ENCODE results near the gene EBF3. TPM values are rescaled to one million over a fixed set of nuclear protein-coding genes. Genes with fewer than 3 reads are reported as not detected.

EBF3 gene, protein sequence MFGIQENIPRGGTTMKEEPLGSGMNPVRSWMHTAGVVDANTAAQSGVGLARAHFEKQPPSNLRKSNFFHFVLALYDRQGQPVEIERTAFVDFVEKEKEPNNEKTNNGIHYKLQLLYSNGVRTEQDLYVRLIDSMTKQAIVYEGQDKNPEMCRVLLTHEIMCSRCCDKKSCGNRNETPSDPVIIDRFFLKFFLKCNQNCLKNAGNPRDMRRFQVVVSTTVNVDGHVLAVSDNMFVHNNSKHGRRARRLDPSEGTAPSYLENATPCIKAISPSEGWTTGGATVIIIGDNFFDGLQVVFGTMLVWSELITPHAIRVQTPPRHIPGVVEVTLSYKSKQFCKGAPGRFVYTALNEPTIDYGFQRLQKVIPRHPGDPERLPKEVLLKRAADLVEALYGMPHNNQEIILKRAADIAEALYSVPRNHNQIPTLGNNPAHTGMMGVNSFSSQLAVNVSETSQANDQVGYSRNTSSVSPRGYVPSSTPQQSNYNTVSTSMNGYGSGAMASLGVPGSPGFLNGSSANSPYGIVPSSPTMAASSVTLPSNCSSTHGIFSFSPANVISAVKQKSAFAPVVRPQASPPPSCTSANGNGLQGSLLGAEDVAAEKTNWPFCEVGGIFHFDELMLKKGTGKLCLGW
- 1 to 10 TPM; 1.4 to 4.2 (median 2.4) TPM for total RNA-seq

DNA sequence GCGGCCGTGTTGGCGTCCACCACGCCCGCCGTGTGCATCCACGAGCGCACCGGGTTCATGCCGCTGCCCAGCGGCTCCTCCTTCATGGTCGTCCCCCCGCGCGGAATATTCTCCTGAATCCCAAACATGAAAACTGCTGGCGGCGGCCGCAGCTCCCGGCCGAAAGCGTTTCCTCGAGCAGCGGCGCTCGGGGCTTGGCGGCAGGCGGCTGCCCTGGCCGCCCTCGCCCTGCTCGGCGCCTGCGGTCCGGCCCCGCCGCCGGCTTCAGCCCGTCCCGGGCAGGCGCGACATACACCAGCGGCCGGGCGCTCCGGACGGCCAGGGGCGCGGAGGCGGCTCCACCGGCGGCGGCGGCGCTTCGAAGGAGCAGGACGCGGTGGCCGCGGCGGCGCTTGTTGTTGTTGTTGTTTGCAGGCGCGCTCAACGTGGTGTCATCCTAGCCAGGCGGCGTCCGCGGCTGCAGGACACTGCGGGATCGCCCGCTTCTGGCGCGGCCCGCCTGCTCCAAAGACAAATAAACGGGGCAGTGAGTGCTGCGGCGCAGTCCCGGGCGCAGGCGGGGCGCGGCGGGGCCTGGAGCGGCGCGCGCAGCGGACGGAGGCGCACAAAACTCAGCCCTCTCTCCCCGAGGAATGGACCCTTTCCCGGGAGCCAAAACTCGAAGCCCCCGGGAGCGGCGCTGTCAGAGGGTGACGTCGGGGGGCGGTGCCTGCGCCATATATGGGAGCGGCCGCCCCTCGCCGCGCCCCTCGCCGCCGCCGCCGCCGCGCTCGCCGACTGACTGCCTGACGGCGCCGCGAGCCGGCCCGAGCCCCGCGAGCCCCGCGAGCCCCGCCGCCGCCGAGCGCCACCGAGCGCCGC lies at the start of gene EBF3:
EBF3 (minus strand) TSS at position 634 of the 861 bp plus-strand sequence; CDS start at position 128, 506 bp downstream.
- no peaks in the 10 kb centered on the region for H3K9me3 ChIP-seq
- H3K36me3 ChIP-seq: no peaks in the 10 kb centered on the region
- WGBS: 0% methylated on average over 24 of the region's 131 CpGs
- peak within 1 kb of the TSS; percentile 70 for H3K27ac ChIP-seq
- TF ChIP-seq POLR2AphosphoS5 (IDR thresholded peaks at IDR 0.05) (peak in 1 of 3 donors; percentile 9), POLR2A (IDR thresholded peaks at IDR 0.05) (no peak)
- peak within 1 kb of the TSS; percentile 71 for H3K4me3 ChIP-seq
- H3K27me3 ChIP-seq: peaks cover 98% of the 10 kb centered on the region
- H3K4me1 ChIP-seq: peaks cover 54% of the 10 kb centered on the region
- DNase-seq (ENCODE audit: low spot score in 2 of 2): peak; percentile 82 to 89

DNA sequence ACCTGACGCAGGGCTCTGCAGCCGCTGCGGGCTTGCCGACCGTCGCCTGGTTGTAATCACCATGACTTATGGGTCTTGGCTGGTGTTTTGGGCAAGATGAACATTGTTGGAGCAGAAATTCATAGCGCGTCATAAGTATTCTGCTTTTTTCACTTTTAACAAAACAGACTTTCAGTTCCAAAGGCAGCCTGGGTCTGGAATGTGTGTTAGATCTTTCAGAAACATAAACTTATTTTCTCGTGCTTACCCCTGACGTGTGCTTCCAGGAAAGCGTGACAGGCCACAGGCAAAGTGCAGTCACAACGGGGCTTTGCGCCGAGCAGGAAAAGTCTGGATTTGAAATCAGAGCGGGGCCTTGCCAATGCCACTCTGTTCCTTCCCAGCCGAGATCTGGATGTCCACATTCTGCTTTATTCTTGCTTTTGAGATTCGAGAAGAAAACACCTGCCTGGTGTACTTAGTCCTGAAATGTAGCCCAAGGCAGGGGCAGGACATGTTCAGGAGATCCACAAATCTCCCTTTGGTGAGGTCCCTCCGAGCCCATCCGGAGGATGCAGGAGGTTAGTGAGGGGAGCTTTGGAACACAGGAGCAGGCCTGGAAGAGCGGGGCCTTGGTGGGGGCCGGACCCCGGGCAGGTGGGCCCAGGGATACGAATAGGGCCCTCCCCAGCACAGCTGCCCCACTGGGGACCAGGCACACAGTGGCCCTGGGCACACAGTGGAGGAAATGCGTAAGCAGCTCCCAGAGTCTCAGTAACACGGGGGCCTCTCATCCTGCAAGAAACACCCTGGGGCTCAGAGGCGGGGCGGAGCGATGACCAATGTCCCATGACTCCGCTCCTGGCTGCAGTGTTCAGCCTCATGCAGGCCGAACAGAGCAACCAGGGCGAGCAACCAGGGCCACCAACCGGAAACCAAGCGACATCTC lies 49.5 kb upstream of the EBF3 start:
- Histone ChIP-seq H3K27me3 (peaks cover 8% of the 10 kb centered on the region), H3K27ac (peak overlapping the region; percentile 14), H3K36me3 (no peaks in the 10 kb centered on the region), H3K4me3 (no peak overlapping the region), H3K9me3 (no peaks in the 10 kb centered on the region), H3K4me1 (peaks cover 8% of the 10 kb centered on the region)
- DNase-seq (ENCODE audit: low spot score in 2 of 2): no peak
- 69% methylated on average over 28 of the region's 33 CpGs for WGBS
- TF ChIP-seq POLR2AphosphoS5 (IDR thresholded peaks at IDR 0.05): no peak
- TF ChIP-seq POLR2A (IDR thresholded peaks at IDR 0.05): no peak
- no peak for TF ChIP-seq EP300 (IDR thresholded peaks at IDR 0.05)
- TF ChIP-seq, protein P1, sequence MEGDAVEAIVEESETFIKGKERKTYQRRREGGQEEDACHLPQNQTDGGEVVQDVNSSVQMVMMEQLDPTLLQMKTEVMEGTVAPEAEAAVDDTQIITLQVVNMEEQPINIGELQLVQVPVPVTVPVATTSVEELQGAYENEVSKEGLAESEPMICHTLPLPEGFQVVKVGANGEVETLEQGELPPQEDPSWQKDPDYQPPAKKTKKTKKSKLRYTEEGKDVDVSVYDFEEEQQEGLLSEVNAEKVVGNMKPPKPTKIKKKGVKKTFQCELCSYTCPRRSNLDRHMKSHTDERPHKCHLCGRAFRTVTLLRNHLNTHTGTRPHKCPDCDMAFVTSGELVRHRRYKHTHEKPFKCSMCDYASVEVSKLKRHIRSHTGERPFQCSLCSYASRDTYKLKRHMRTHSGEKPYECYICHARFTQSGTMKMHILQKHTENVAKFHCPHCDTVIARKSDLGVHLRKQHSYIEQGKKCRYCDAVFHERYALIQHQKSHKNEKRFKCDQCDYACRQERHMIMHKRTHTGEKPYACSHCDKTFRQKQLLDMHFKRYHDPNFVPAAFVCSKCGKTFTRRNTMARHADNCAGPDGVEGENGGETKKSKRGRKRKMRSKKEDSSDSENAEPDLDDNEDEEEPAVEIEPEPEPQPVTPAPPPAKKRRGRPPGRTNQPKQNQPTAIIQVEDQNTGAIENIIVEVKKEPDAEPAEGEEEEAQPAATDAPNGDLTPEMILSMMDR (IDR thresholded peaks at IDR 0.05): no peak

DNA sequence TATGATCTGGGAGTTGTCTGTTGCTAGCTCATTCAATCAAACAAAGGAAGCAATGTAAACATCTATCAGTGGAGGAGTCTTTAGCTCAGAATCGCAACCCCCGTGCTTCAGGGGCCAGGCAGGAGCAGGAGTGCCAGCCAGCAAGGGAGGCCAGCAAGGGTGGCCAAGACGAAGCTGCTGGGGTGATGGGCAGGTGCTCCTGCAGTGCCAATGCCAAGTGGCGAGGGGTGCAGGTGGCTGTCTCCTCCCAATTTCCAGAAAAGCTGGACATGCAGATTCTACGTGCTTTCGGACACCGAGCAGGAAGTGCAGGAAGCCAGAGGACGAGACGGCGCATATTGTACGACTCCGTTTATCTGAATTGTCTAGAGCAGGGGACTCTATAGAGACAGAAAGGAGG lies 48.1 kb upstream of the EBF3 start:
- Histone ChIP-seq H3K4me3 (no peak overlapping the region), H3K27me3 (peaks cover 8% of the 10 kb centered on the region), H3K27ac (no peak overlapping the region), H3K36me3 (no peaks in the 10 kb centered on the region), H3K4me1 (peaks cover 8% of the 10 kb centered on the region), H3K9me3 (no peaks in the 10 kb centered on the region)
- DNase-seq (ENCODE audit: low spot score in 2 of 2): peak in 1 of 2 donors; percentile 71
- no peak for TF ChIP-seq EP300 (IDR thresholded peaks at IDR 0.05)
- no peak for TF ChIP-seq POLR2A (IDR thresholded peaks at IDR 0.05)
- TF ChIP-seq, protein P1 (IDR thresholded peaks at IDR 0.05): no peak
- TF ChIP-seq POLR2AphosphoS5 (IDR thresholded peaks at IDR 0.05): no peak
- 88% methylated on average over 12 of the region's 12 CpGs for WGBS

DNA sequence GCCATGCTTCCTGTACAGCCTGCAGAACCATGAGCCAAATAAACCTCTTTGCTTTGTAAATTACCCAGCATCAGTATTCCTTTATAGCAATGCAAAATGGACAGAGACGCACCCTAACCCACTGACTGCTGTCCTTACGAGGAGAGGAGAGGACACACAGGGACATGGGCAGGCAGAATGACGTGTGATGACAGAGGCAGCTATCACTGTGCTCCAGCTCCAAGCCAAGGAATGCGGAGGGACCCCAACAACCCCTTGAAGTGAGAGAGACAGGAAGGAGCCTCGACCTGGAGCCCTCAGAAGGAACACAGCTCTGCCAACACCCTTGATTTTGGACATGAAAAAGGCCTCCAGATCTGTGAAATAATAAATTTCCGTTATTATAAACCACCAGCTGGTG lies 46.6 kb upstream of the EBF3 start:
- WGBS: 81% methylated on average over 6 of the region's 6 CpGs
- no peaks in the 10 kb centered on the region for H3K36me3 ChIP-seq
- DNase-seq (ENCODE audit: low spot score in 2 of 2): no peak
- peaks cover 8% of the 10 kb centered on the region for H3K4me1 ChIP-seq
- TF ChIP-seq, protein P1 (IDR thresholded peaks at IDR 0.05): no peak
- no peak for TF ChIP-seq POLR2AphosphoS5 (IDR thresholded peaks at IDR 0.05)
- no peak for TF ChIP-seq POLR2A (IDR thresholded peaks at IDR 0.05)
- no peak overlapping the region for H3K27ac ChIP-seq
- H3K9me3 ChIP-seq: no peaks in the 10 kb centered on the region
- no peak overlapping the region for H3K4me3 ChIP-seq
- H3K27me3 ChIP-seq: peaks cover 8% of the 10 kb centered on the region

DNA sequence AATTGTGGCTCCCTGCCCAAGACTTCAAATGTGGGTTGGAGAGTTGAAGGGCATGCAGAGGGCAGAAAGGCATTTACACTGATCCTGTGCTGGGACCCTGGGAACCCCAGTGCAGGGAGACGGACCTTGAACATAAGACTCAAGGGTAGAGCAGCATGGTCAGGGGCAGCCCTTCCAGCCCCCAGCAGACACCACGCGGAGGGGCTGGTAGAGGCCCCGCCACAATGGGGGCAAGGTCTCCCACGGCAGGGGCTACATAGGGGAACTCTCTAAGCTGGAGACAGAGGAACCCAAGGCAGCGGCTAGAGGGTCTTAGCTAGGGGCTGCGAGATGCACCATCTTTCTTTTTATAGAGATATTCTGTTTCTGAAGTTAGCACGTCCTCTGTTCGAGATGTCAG lies 45.2 kb upstream of the EBF3 start:
- H3K27ac ChIP-seq: no peak overlapping the region
- DNase-seq (ENCODE audit: low spot score in 2 of 2): no peak

More for the DNA sequence above, 45.2 kb upstream of the EBF3 start:
- no peak for TF ChIP-seq POLR2A (IDR thresholded peaks at IDR 0.05)
- no peak for TF ChIP-seq EP300 (IDR thresholded peaks at IDR 0.05)
- TF ChIP-seq, protein P1 (IDR thresholded peaks at IDR 0.05): no peak
- TF ChIP-seq POLR2AphosphoS5 (IDR thresholded peaks at IDR 0.05): no peak
- 93% methylated on average over 9 of the region's 9 CpGs for WGBS
- Histone ChIP-seq H3K36me3 (no peaks in the 10 kb centered on the region), H3K4me1 (peaks cover 7% of the 10 kb centered on the region), H3K27me3 (peaks cover 3% of the 10 kb centered on the region), H3K9me3 (no peaks in the 10 kb centered on the region), H3K4me3 (no peak overlapping the region)

Data from suprapubic skin (tissue), 4 donors.